Nephron (organoid): ENCODE measurements around the gene SIRT2.
A peak's percentile ranks its signal among the peaks of the same experiment; 100 is the strongest.
"Not testable (repeated sequence)": the region's sequence is repeated elsewhere in the genome, so short reads cannot be mapped to it uniquely, and the experiment has no call there.

Source experiments
- H3K27ac Mint-ChIP-seq, 3 experiments: 2 replicates each; pipeline ENCODE4 v1.8.0; 2020; ENCODE audit warnings: mixed read lengths in 3 of 3, mild to moderate bottlenecking in 2 of 3, moderate library complexity in 1 of 3
- H3K27me3 Mint-ChIP-seq: 2 replicates; pipeline ENCODE4 v1.8.0; 2021; ENCODE audit warnings: low read depth, mild to moderate bottlenecking, moderate library complexity, mixed read lengths
- H3K36me3 Mint-ChIP-seq: 2 replicates; pipeline ENCODE4 v1.8.0; 2020; ENCODE audit warnings: low read depth, mixed read lengths
- H3K4me1 Mint-ChIP-seq: 2 replicates; pipeline ENCODE4 v1.8.0; 2020; ENCODE audit warnings: mixed read lengths
- H3K4me3 Mint-ChIP-seq, 3 experiments: 2 replicates each; pipeline ENCODE4 v1.8.0; 2020; ENCODE audit warnings: mild to moderate bottlenecking in 3 of 3, mixed read lengths in 3 of 3, moderate library complexity in 2 of 3
- H3K9me3 Mint-ChIP-seq: 2 replicates; pipeline ENCODE4 v1.8.0; 2020; ENCODE audit warnings: mixed read lengths
- TF ChIP-seq, protein P1 (sequence below), 3 experiments: fragments of 200-600 bp; sonication (generic); IDR thresholded peaks; one replicate each; pipeline ENCODE4 v1.5.0; 2021; ENCODE audit warnings: antibody characterized with exemption in 3 of 3; ENCODE audit not compliant: unreplicated experiment in 3 of 3

The SIRT2 gene

DNA sequence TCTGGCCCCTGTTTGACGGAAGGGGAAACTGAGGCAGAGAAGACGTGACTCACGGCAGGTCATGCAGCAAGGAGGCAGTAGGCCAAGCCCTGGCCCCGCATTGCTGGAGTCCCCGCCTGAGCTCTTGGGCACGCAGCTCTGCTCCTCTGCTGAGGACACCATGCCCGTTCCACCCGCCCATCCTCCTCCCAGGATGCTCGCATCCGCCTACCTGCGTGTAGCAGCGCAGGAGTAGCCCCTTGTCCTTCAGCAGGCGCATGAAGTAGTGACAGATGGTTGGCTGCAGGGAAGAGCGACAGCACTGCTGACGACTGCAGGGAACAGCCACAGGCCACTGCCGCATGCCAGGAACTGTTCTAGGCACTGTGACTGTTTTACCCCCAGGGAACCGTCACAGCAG is 10.5 kb downstream of the SIRT2 start:
- Mint-ChIP-seq H3K9me3 (no peaks in the 10 kb centered on the region), H3K27me3 (no peaks in the 10 kb centered on the region)

DNA sequence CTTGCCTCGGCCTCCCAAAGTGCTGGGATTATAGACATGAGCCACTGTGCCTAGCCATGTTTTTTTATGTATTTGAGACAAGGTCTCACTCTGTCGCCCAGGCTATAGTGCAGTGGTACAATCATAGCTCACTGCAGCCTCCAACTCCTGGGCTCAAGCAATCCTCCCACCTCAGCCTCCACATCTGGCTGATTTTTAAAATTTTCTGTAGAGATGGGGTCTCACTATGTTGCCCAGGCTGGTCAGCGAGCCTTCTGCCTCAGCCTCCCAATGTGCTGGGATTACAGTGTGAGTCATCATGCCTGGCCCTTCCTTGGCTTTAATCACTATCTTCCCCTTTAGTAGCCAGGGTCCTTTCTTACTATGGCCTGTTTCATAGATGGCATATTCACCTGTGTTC is 14.7 kb downstream of the SIRT2 start:
- not testable (repeated sequence) for H3K27me3 Mint-ChIP-seq, H3K9me3 Mint-ChIP-seq, H3K4me3 Mint-ChIP-seq, H3K27ac Mint-ChIP-seq
- Mint-ChIP-seq H3K36me3 (peaks cover 13% of the 10 kb centered on the region), H3K4me1 (peaks cover 11% of the 10 kb centered on the region)

More for the DNA sequence above, 10.5 kb downstream of the SIRT2 start:
- TF ChIP-seq, protein P1, sequence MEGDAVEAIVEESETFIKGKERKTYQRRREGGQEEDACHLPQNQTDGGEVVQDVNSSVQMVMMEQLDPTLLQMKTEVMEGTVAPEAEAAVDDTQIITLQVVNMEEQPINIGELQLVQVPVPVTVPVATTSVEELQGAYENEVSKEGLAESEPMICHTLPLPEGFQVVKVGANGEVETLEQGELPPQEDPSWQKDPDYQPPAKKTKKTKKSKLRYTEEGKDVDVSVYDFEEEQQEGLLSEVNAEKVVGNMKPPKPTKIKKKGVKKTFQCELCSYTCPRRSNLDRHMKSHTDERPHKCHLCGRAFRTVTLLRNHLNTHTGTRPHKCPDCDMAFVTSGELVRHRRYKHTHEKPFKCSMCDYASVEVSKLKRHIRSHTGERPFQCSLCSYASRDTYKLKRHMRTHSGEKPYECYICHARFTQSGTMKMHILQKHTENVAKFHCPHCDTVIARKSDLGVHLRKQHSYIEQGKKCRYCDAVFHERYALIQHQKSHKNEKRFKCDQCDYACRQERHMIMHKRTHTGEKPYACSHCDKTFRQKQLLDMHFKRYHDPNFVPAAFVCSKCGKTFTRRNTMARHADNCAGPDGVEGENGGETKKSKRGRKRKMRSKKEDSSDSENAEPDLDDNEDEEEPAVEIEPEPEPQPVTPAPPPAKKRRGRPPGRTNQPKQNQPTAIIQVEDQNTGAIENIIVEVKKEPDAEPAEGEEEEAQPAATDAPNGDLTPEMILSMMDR (IDR thresholded peaks at IDR 0.05; ENCODE audit: unreplicated experiment in 3 of 3) = no peak
- H3K4me1 Mint-ChIP-seq = peaks cover 18% of the 10 kb centered on the region
- H3K4me3 Mint-ChIP-seq = no peak overlapping the region
- H3K27ac Mint-ChIP-seq = no peak overlapping the region
- peaks cover 4% of the 10 kb centered on the region for H3K36me3 Mint-ChIP-seq

DNA sequence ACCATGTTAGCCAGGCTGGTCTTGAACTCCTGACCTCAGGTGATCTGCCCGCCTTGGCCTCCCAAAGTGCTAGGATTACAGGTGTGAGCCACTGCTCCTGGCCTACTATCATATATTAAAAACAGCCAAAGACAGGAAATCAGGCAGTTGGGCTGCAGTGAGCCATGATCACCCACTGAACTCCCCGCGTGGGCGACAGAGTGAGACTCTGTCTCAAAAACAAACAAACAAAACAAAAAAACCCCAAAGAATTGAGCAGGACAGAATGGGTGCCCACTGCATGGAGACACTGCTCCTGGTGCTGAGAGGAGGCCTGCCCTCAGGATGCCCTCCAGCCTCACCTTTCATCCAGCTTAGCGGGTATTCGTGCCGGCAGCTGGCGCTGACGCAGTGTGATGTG is 16.1 kb downstream of the SIRT2 start:
- Mint-ChIP-seq H3K36me3 (peaks cover 9% of the 10 kb centered on the region), H3K27ac (peak overlapping the region; percentile 44 to 71 (median 62)), H3K4me1 (peaks cover 18% of the 10 kb centered on the region), H3K27me3 (no peaks in the 10 kb centered on the region), H3K4me3 (no peak overlapping the region), H3K9me3 (no peaks in the 10 kb centered on the region)
- TF ChIP-seq, protein P1 (IDR thresholded peaks at IDR 0.05; ENCODE audit: unreplicated experiment in 3 of 3) = no peak

DNA sequence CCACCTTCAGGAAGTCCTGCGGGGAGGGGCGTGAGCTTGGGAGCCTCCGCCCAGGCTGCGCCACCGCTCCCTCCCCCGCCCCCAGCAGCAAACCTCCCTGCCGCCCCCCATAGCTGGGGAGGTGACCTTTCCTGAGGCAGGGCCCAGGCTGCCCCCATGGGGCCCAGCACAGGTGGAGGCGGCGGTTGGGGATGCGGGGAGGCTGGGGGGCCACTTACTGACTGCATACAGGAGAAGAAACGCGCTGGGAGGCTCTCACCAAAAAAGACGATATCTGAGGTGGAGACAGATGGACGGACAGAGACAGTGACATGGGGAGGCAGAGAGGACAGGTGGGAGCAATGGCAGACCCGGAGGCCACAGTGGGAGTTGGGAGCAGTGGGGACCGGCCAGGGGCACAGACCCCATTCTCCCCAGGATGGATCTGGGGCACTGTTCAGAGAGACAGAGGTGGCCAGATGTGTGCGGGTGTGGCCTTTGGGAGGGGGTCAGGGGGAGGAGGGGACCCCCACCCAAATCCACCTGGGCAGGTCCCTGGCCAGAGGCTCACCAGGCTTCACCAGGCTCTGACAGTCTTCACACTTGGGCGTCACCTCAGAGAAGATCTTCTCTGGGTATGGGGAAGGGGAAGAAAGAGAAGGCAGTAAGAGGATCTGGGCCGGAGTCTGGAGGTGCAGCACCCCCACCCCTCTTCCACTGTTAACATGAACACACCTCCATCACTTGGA is 18.4 kb downstream of the SIRT2 start:
- H3K36me3 Mint-ChIP-seq = peaks cover 9% of the 10 kb centered on the region
- TF ChIP-seq, protein P1 (IDR thresholded peaks at IDR 0.05; ENCODE audit: unreplicated experiment in 3 of 3) = no peak
- H3K9me3 Mint-ChIP-seq = no peaks in the 10 kb centered on the region
- peaks cover 34% of the 10 kb centered on the region for H3K4me1 Mint-ChIP-seq
- no peak overlapping the region for H3K4me3 Mint-ChIP-seq
- H3K27me3 Mint-ChIP-seq = peaks cover 3% of the 10 kb centered on the region
- peak overlapping the region in 1 of 3 experiments; percentile 31 for H3K27ac Mint-ChIP-seq

DNA sequence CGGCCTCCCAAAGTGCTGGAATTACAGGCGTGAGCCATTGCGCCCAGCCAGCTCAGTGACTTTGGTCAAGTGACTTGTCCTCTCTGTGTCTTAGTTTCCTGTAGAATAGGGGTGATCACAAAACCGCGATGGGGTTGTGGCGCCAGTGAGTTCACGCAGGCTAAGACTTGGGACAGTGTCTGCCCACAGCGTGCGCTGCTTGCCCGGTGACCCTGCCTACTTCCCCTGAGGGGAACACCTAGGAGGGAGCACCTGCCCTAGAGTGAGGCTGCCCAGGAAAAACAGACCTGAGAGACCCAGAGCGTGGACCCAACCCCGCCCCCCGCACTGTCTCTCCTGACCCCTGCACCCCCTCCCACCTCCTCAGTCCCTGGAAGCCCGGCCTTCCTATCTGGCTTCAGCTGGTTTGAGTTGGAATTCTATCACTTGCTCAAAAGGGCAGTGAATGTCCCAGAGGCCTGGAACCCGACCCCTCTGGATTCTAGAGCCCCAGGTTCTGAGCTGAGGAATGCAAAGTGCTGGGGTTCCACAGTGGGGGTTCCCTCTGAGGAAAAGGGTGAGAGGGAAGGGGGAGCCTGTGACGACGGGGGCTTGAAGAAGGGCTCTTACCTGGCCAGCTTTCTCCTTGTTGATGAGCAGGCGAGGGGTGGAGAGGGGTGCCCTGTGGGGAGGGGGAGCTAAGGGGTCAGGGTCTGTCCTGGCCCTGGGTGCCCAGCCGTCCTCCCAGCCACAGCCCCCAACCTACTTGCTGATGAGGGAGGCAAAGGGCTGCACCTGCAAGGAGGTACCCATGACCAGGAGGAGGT is 19.1 kb downstream of the SIRT2 start:
- Mint-ChIP-seq H3K4me1 (peaks cover 36% of the 10 kb centered on the region), H3K36me3 (peaks cover 9% of the 10 kb centered on the region), H3K4me3 (no peak overlapping the region), H3K27me3 (peaks cover 3% of the 10 kb centered on the region), H3K9me3 (no peaks in the 10 kb centered on the region), H3K27ac (peak overlapping the region in 1 of 3 experiments; percentile 65)
- TF ChIP-seq, protein P1 (IDR thresholded peaks at IDR 0.05; ENCODE audit: unreplicated experiment in 3 of 3) = no peak

DNA sequence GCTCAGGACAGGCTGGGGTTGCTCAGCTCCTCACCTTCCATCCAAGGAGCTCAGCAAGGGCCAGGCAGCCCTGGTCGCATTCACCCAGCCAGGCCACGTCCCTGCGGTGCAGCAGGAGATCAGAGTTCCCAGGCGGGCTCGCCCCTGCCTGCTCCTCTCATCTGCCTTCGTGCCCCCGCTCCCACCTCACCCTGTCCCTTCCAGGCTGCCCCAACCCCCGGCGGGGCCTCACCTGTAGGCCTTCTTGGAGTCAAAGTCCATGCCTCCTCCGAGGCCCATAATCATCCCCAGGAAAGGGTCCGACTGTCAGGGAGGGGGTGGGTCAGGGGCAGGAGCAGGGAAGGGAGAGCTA is 20.0 kb downstream of the SIRT2 start:
- H3K27ac Mint-ChIP-seq = peak overlapping the region in 1 of 3 experiments; percentile 65
- peaks cover 9% of the 10 kb centered on the region for H3K36me3 Mint-ChIP-seq
- H3K4me1 Mint-ChIP-seq = peaks cover 36% of the 10 kb centered on the region
- TF ChIP-seq, protein P1 (IDR thresholded peaks at IDR 0.05; ENCODE audit: unreplicated experiment in 3 of 3) = no peak
- H3K9me3 Mint-ChIP-seq = no peaks in the 10 kb centered on the region
- H3K27me3 Mint-ChIP-seq = peaks cover 3% of the 10 kb centered on the region
- H3K4me3 Mint-ChIP-seq = no peak overlapping the region
